ENCODE data around the gene AGBL2. TPM values are rescaled to one million over a fixed set of nuclear protein-coding genes. Genes with fewer than 3 reads are reported as not detected.
"Not testable (repeated sequence)": the region's sequence is repeated elsewhere in the genome, so short reads cannot be mapped to it uniquely, and the experiment has no call there.

Gene AGBL2
- total RNA-seq, 1 experiment from 2014 or later = 1.8 TPM

GRCh38 chr11:47642099-47642855, 72.9 kb downstream of the AGBL2 start, which contains the start of gene MTCH2:
Gene MTCH2 (minus strand): TSS chr11:47642559. CDS start chr11:47642465, 94 bp downstream.
- POLR2A ChIA-PET (ENCODE audit: unreplicated experiment) = no interaction called here
- peak; percentile 92 for ATAC-seq

GRCh38 chr11:47641600-47642098, 73.5 kb downstream of the AGBL2 start:
- peak overlapping the region; percentile 82 for H3K4me2 ChIP-seq (ENCODE audit: low read length)
- peak overlapping the region; percentile 62 for H3K27ac ChIP-seq (ENCODE audit: low read length)
- BruUV-seq (replicated peaks) = TSS peak; percentile 70
- no peaks in the 10 kb centered on the region for H3K27me3 ChIP-seq (ENCODE audit: low read length)
- TF ChIP-seq EZH2 (IDR thresholded peaks at IDR 0.05; ENCODE audit: low read length, unreplicated experiment) = no peak
- TF ChIP-seq CTCF (conservative IDR thresholded peaks at IDR 0.05; ENCODE audit: low read depth, low read length) = no peak
- TF ChIP-seq EZH2phosphoT487 (IDR thresholded peaks at IDR 0.05; ENCODE audit: borderline replicate concordance, low read length) = no peak
- H4K20me1 ChIP-seq (ENCODE audit: low read length) = no peaks in the 10 kb centered on the region
- peak overlapping the region; percentile 88 for H3K4me3 ChIP-seq (ENCODE audit: low read length)
- peaks cover 34% of the 10 kb centered on the region for H3K79me2 ChIP-seq (ENCODE audit: low read length)
- H2AFZ ChIP-seq (ENCODE audit: low read length) = peak overlapping the region; percentile 83
- H3F3A ChIP-seq (ENCODE audit: low read length, unreplicated experiment) = no peaks in the 10 kb centered on the region
- peaks cover 10% of the 10 kb centered on the region for H3K36me3 ChIP-seq (ENCODE audit: low read depth, low read length)
- no peak for ATAC-seq
- H3K9me3 ChIP-seq (ENCODE audit: low read length) = no peaks in the 10 kb centered on the region
- no peaks in the 10 kb centered on the region for H3K9me2 ChIP-seq (replicated peaks; ENCODE audit: low read length)
- peaks cover 16% of the 10 kb centered on the region; the same call in 1 of the 2 replicates for H3K4me1 ChIP-seq (ENCODE audit: insufficient read depth, low read length)
- POLR2A ChIA-PET (ENCODE audit: unreplicated experiment) = no interaction called here
- H3K9ac ChIP-seq (ENCODE audit: low read length) = peak overlapping the region; percentile 87
- peak; percentile 6 for DNase-seq
- CTCF ChIA-PET = no interaction called here
- intact Hi-C loops (cut with micrococcal nuclease) = loop anchor here (1.0 to 5.0 kb wide), 3 partner anchors 74 to 207 kb away; partner anchors contain the start of genes AGBL2, FNBP4 and NUP160

More at GRCh38 chr11:47642099-47642855, 72.9 kb downstream of the AGBL2 start, which contains the start of gene MTCH2:
- peaks cover 10% of the 10 kb centered on the region for H3K36me3 ChIP-seq (ENCODE audit: low read depth, low read length)
- TF ChIP-seq EZH2 (IDR thresholded peaks at IDR 0.05; ENCODE audit: low read length, unreplicated experiment) (no peak), EZH2phosphoT487 (IDR thresholded peaks at IDR 0.05; ENCODE audit: borderline replicate concordance, low read length) (0 out of 2 replicates have a peak, but pooled peaks have one; percentile 42), CTCF (conservative IDR thresholded peaks at IDR 0.05; ENCODE audit: low read depth, low read length) (0 out of 2 replicates have a peak, but pooled peaks have one; percentile 22)
- H3K4me3 ChIP-seq (ENCODE audit: low read length) = peak within 1 kb of the TSS; percentile 88
- no peaks in the 10 kb centered on the region for H3K27me3 ChIP-seq (ENCODE audit: low read length)
- DNase-seq = peak; percentile 95
- H3K79me2 ChIP-seq (ENCODE audit: low read length) = peaks cover 34% of the 10 kb centered on the region
- no peaks in the 10 kb centered on the region for H4K20me1 ChIP-seq (ENCODE audit: low read length)
- H3K9ac ChIP-seq (ENCODE audit: low read length) = peak within 1 kb of the TSS; percentile 87
- H3F3A ChIP-seq (ENCODE audit: low read length, unreplicated experiment) = no peaks in the 10 kb centered on the region
- CTCF ChIA-PET = no interaction called here
- H3K9me3 ChIP-seq (ENCODE audit: low read length) = no peaks in the 10 kb centered on the region
- H3K4me1 ChIP-seq (ENCODE audit: insufficient read depth, low read length) = peaks cover 16% of the 10 kb centered on the region; the same call in 1 of the 2 replicates
- peak within 1 kb of the TSS; percentile 88 for H2AFZ ChIP-seq (ENCODE audit: low read length)
- peak within 1 kb of the TSS; percentile 88 for H3K4me2 ChIP-seq (ENCODE audit: low read length)
- H3K9me2 ChIP-seq (replicated peaks; ENCODE audit: low read length) = no peaks in the 10 kb centered on the region
- H3K27ac ChIP-seq (ENCODE audit: low read length) = peak within 1 kb of the TSS; percentile 62
- BruUV-seq (replicated peaks) = no TSS peak
- intact Hi-C loops (cut with micrococcal nuclease) = loop anchor here (1.0 to 5.0 kb wide), 3 partner anchors 73 to 207 kb away; partner anchors contain the start of genes AGBL2, FNBP4 and NUP160

GRCh38 chr11:47640506-47640905, 74.7 kb downstream of the AGBL2 start:
- H4K20me1 ChIP-seq (ENCODE audit: low read length); H3F3A ChIP-seq (ENCODE audit: low read length, unreplicated experiment); CTCF ChIA-PET; ATAC-seq; H3K9me3 ChIP-seq (ENCODE audit: low read length); H3K27me3 ChIP-seq (ENCODE audit: low read length); H3K9me2 ChIP-seq (replicated peaks; ENCODE audit: low read length); BruUV-seq (replicated peaks); H3K27ac ChIP-seq (ENCODE audit: low read length); POLR2A ChIA-PET (ENCODE audit: unreplicated experiment): not testable (repeated sequence)
- H3K36me3 ChIP-seq (ENCODE audit: low read depth, low read length) = peaks cover 10% of the 10 kb centered on the region
- intact Hi-C loops (cut with micrococcal nuclease) = loop anchor here (5.0 kb wide), 1 partner anchor 127 kb away; the partner anchor contains the start of gene FNBP4
- peaks cover 34% of the 10 kb centered on the region for H3K79me2 ChIP-seq (ENCODE audit: low read length)
- H2AFZ ChIP-seq (ENCODE audit: low read length) = peak overlapping the region; percentile 35
- peak overlapping the region; percentile 88 for H3K4me3 ChIP-seq (ENCODE audit: low read length)
- H3K9ac ChIP-seq (ENCODE audit: low read length) = peak overlapping the region; percentile 87
- H3K4me1 ChIP-seq (ENCODE audit: insufficient read depth, low read length) = peaks cover 16% of the 10 kb centered on the region; the same call in 1 of the 2 replicates
- H3K4me2 ChIP-seq (ENCODE audit: low read length) = peak overlapping the region; percentile 82
- peak; percentile 9 for DNase-seq

GRCh38 chr11:47636331-47636730, 78.8 kb downstream of the AGBL2 start:
- H3K36me3 ChIP-seq (ENCODE audit: low read depth, low read length) = peaks cover 29% of the 10 kb centered on the region
- H2AFZ ChIP-seq (ENCODE audit: low read length); H3F3A ChIP-seq (ENCODE audit: low read length, unreplicated experiment); intact Hi-C loops (cut with micrococcal nuclease); H3K9ac ChIP-seq (ENCODE audit: low read length); ATAC-seq; H4K20me1 ChIP-seq (ENCODE audit: low read length); BruUV-seq (replicated peaks); H3K4me3 ChIP-seq (ENCODE audit: low read length); H3K27me3 ChIP-seq (ENCODE audit: low read length); CTCF ChIA-PET; H3K9me2 ChIP-seq (replicated peaks; ENCODE audit: low read length); DNase-seq; POLR2A ChIA-PET (ENCODE audit: unreplicated experiment); H3K4me1 ChIP-seq (ENCODE audit: insufficient read depth, low read length); H3K4me2 ChIP-seq (ENCODE audit: low read length); H3K27ac ChIP-seq (ENCODE audit: low read length); H3K9me3 ChIP-seq (ENCODE audit: low read length): not testable (repeated sequence)
- H3K79me2 ChIP-seq (ENCODE audit: low read length) = peaks cover 25% of the 10 kb centered on the region
